CD4-positive, alpha-beta T cell treated with Interleukin-4 for 4 hours (primary cell): ENCODE data around the gene DAB1.
"Not testable (repeated sequence)": the region's sequence is repeated elsewhere in the genome, so short reads cannot be mapped to it uniquely, and the experiment has no call there.

Experiments
- DNase-seq: peaks from one replicate; pipeline ENCODE4 v3.0.0-alpha.2; 2020

Gene DAB1

GRCh38 chr1:57111175-57111574 is 312.7 kb downstream of the DAB1 start:
- no peak for DNase-seq

- DNase-seq: no peak
Measured at GRCh38 chr1:57109883-57110282, 314.0 kb downstream of the DAB1 start.

DNA sequence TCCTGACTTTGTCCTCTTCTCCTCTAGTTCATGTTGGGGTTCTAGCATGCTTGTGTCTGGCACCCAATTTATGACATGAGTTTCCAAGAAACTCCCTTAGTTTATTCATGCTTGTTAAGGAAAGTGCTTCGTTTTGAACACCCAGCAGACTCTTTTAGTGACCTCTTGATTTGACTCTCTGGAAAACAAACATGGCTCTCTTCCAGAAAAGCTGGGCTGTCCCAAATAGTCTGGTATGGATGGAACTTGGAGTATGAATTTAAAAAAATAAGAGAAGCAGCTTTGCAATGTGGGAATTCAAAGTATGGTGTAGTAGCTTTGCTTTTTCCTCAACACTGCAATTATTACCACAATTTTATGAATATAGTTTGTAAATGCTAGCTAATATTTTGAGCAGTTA is 314.6 kb downstream of the DAB1 start:
- DNase-seq: no peak

- DNase-seq: no peak
Measured at GRCh38 chr1:57106296-57106695, 317.6 kb downstream of the DAB1 start.

- DNase-seq: no peak
Measured at GRCh38 chr1:57102561-57103326, 321.1 kb downstream of the DAB1 start.

GRCh38 chr1:57101209-57101608 is 322.7 kb downstream of the DAB1 start:
- DNase-seq: no peak

GRCh38 chr1:57094749-57095148 is 329.1 kb downstream of the DAB1 start:
- DNase-seq: no peak

- no peak for DNase-seq
Measured at GRCh38 chr1:57093122-57093521, 330.7 kb downstream of the DAB1 start.

DNA sequence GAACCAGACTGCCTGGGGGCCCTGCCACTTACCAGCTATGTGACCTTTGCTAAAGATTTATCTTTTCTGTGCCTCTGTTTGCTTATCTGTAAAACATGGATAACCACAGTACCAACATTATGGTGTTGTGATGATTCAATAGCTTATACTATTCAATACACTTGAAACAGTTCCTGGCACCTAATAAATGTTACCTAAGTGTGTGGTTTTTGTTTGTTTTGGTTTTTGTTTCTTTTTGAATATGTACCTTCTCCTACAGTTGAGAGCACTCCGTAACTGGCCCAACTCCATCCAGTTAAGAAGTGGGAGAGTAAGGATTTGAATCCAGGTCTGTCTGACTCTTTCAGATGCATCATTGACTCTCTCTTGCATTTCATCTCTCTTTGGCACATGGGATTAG is 332.2 kb downstream of the DAB1 start:
- DNase-seq: no peak

GRCh38 chr1:57089855-57090254 is 334.0 kb downstream of the DAB1 start:
- no peak for DNase-seq

DNA sequence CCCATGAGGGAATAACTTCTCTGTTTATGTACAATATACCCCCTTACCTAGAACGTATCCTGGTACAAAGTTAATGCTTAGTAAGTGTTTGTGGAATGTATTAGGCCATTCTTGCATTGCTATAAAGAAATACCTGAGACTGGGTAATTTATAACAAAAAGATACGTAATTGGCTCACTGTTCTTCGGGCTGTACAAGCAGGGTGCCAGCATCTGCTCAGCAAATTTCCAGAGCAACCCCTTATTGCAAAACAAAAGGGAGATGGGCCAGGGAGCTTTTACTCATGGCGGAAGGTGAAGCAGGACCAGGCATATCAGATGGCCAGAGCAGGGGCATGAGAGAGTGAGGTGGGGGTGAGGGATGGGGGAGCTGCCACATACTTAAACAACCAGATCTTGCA is 334.6 kb downstream of the DAB1 start:
- no peak for DNase-seq

DNA sequence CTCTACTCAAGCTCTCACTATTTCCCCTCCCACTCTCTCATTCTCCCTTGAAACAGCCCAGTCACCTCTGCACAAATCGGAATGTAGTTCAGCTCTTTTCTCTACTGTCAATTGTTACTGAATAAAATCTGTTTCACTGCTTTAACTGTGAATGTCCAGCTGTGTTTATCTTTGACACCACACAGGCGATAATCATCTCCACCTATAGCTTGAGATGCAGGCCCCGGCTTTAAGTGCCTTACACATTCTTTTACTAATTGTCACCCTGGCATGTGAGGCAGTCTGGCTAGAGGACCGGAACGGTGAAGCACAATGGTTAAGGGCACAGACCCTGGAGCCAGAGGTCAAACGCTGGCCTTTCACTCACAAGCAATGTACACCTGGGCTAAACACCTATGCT is 335.2 kb downstream of the DAB1 start:
- no peak for DNase-seq

DNA sequence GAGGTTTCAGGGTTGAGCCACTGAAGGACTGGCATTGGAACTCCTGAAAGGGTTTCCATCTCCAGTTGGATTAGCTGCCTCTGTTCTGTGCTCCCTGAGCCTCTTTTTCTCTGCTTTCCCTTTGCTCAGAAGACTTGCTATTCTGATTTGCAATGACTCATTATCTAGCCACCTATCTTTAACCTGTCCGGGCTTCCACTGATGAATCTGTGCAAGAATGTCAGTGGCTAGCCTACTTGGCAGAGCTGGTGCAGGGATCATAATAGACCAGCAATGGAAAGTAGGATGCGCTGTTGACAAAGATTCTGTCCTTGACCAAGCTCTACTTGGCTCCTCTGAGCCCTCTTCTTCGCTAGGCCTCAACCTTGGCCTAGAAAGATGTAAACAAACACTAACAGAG is 336.2 kb downstream of the DAB1 start:
- DNase-seq: not testable (repeated sequence)

GRCh38 chr1:57086154-57086553 is 337.7 kb downstream of the DAB1 start:
- no peak for DNase-seq

GRCh38 chr1:57084701-57085100 is 339.2 kb downstream of the DAB1 start:
- no peak for DNase-seq

- no peak for DNase-seq
Measured at GRCh38 chr1:57082711-57083439, 341.0 kb downstream of the DAB1 start.

DNA sequence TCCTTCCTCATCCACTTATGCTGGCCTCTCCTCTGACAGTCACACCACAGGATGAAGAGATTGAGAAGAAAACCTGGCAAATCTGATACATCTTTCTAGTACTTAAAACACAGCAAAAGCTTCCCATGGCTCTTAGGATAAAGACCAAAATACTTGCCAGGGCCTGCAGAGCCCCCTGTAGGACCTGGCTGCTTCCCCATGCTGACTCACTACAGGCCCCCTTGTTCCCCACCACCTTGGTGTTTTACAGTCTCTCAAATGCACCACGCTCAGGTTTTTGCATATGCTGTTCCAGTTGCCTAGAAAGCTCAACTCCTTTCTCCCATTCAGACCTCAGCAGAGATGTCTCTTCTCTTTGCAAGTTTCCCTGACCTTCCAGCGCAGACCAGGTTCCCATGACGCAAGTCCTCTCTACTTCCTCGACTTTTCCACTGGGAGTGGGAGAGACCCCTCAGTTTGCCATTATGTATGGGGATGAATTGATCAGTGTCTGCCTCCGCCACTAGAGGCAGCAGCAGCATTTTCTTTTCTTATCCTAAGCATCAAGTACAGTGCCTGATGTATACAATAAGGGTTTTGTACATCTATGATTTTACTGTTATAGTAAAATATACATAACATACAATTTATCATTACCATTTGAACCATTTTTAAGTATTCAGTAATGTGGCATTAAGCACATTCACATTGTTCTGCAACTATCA is 344.3 kb downstream of the DAB1 start:
- no peak for DNase-seq

DNA sequence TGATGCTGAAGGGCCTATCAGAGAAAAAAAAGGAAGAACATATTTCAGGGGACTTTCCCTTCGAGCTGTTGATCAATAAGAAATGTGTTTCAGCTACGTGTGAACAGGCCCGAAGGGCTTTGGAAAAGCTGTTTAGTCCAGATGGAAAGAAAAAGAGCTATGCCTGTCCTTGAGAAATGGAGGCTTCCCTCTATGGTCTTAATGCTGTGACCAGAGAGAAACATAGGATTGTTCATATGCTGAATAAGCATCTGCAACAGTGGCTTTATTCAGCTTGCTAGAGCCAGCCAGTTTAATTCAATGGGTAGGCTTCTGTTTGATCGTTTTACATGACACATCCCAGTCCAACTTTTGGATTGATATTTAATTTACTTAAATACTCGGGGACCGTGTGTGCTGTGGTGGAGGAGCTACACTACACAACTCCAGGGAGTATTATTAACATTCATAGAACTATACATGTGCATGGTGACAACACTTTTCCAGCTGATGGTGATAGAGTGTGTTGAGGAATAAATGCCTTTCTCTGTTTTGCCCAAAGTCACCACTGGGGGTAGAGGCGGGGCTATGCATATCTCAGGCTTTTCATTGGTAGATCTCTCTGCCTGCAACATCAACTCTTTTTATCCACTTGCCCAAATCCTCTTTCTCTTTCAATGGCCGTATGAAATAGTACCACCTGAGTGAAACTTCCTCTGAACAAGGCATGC is 351.3 kb downstream of the DAB1 start:
- no peak for DNase-seq

GRCh38 chr1:57067863-57068262 is 356.0 kb downstream of the DAB1 start:
- no peak for DNase-seq

DNA sequence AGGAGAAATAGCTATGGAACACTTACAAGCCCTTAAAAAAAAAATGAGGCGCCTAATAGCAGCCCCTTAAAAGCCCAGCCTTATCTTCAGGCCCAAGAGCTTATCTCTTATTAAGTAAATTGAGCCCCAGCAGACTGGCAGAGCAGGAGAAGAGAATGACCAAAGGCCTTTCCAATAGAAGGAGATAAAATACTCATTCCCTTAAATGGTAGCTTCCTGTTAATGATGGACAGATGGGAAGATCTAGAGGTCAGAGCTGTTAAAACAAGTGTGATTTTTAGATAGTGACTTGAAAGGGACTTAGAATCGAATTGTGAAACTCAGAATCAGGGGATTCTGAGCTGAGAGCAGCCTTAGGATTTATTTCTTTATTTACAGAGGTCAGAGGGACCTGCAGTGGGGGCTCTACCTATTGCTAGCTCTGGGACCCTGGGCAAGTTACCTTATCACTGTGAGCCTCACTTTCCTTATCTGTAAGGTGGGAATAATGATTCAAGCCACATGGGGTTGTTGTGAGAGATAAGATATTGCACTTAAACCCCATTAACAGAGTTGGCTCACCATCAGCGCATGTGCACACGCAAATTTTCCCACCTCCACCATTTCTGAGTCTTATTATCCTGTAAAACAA is 356.8 kb downstream of the DAB1 start:
- DNase-seq: no peak

DNA sequence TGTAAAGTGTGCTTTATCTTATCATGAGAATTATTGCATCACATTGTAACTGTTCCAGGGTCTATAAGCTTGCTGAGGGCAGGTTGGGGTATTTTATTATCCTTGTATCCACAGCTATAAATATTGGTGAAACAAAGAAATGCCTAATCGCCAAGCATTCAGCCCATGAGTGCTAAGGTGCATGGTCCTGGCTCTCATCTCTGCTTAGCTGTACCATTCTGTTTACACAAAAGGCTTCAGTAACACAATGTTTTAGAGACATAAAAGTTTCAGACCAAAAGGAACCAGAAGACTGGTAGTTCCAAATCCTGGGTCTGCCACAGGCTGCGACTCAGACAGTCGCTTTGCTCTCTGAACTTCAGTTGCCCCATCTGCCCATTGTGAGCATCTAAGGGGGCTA is 358.4 kb downstream of the DAB1 start:
- no peak for DNase-seq

GRCh38 chr1:57064379-57065140 is 359.3 kb downstream of the DAB1 start:
- DNase-seq: no peak
